ENCODE data around the gene SLC35F6.

GRCh38 chr2:26738481-26738880, 25.6 kb upstream of the SLC35F6 start:
- TF ChIP-seq POLR2AphosphoS5 (IDR thresholded peaks at IDR 0.05; ENCODE audit: low read depth, low read length): no peak
- TF ChIP-seq TAF1 (IDR thresholded peaks at IDR 0.05; ENCODE audit: borderline replicate concordance, insufficient read depth, low read length): no peak

All from PFSK-1 (cell line).